ENCODE results near the gene TLE5. TPM values are rescaled to one million over a fixed set of nuclear protein-coding genes. Genes with fewer than 3 reads are reported as not detected.
"Not testable (repeated sequence)": the region's sequence is repeated elsewhere in the genome, so short reads cannot be mapped to it uniquely, and the experiment has no call there.

The TLE5 gene
- polyA plus RNA-seq, 1 experiment, result 579 TPM

DNA sequence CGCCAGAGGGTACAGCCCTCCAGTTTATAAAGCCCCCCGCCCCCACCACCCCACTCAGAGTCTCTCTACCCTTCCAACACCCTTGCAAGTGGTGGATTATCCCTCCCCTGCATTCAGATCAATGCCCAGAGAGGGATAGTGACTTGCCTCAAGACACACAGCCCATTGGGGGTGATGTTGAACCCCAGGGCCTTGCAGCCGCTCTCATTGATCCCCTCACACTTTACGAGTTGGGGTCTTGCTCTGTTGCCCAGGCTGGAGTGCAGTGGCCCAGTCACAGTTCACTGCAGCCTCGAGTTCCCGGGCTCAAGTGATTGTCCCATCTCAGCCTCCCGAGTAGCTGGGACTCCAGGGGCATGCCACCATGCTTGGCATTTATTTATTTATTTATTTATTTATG lies 44.4 kb downstream of the TLE5 start:
- no peaks in the 10 kb centered on the region; the same call in 1 of the 2 replicates for H3K27me3 ChIP-seq (ENCODE audit: control insufficient read depth, insufficient read depth, low read length)
- no peak for DNase-seq (ENCODE audit: low read depth)
- no peaks in the 10 kb centered on the region for H3K36me3 ChIP-seq (ENCODE audit: control insufficient read depth, insufficient read depth, low read length)
- TF ChIP-seq CTCF (IDR thresholded peaks at IDR 0.05; ENCODE audit: insufficient read depth, low read depth, low read length), result no peak
- POLR2A ChIA-PET, result no interaction called here
- CTCF ChIA-PET, result interaction anchor here (1.4 kb wide), 1 partner anchor 10 kb away, joined by 3 read pairs; no protein-coding TSS in a partner anchor
- no peak overlapping the region for H3K4me3 ChIP-seq (ENCODE audit: low read depth, low read length)

DNA sequence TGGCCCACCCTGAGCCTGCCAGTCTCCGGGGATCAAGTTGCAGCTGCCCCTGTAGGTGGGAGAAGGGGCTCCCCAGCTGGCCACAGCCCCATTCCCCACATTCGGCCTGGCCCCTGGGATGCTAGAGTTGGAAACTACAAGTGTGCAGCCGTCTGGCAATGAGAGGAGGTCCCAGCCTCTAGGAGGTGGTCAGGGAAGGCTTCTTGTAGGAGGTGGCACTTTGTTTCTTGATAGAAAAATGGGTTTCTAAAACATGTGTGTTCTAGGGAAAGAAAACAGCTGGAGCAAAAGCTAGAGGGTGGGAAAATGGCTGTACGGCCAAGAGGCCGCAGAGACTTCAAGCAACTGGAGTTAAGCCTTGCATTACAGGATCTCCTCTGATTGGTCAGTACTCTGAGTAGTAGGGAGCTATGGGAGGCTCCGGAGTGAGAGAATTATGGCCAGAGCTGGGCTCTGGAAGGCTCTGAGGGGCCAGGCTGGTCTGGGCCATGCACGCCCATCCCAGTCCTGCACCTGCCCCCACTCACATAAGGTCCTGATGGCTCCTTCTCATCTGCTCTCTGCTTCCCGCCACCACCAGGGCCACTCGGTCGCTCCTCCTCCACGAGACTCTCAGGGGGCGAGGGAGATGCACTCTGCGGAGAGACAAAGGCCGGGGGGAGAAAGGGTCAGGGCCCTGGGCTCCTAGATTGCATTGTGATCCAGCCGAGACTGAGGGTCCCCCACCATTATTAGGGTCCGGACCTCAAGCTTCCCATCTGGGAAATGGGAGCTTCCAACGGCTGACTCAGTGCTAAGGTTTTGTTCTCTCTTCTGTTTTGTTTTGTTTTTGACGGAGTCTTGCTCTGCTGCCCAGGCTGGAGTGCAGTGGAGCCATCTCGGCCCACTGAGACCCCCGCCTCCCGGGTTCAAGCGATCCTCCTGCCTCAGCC lies 46.9 kb downstream of the TLE5 start:
- no peak for TF ChIP-seq CTCF (IDR thresholded peaks at IDR 0.05; ENCODE audit: insufficient read depth, low read depth, low read length)
- CTCF ChIA-PET, result no interaction called here
- DNase-seq (ENCODE audit: low read depth), result no peak
- no peaks in the 10 kb centered on the region for H3K36me3 ChIP-seq (ENCODE audit: control insufficient read depth, insufficient read depth, low read length)
- POLR2A ChIA-PET, result no interaction called here
- H3K4me3 ChIP-seq (ENCODE audit: low read depth, low read length), result no peak overlapping the region
- no peaks in the 10 kb centered on the region; the same call in none of the 2 replicates for H3K27me3 ChIP-seq (ENCODE audit: control insufficient read depth, insufficient read depth, low read length)

DNA sequence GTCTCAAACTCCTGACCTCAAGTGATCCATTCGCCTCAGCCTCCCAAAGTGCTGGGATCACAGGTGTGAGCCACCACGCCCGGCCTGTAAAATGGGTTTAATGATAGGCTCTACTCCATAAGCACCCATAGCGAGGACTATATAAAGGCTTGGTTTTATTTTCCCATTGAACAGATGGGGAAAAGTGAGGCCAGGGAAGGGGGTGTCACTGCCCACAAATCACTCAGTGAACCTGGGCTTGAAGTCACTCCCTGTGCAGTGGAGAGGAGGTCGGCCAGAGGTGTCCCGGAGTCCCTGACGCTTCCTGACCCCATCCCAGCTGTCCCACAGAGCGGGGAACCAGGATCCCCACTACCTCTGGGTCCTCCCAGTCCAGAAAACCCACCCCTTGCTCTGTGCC lies 48.2 kb downstream of the TLE5 start:
- no peaks in the 10 kb centered on the region for H3K36me3 ChIP-seq (ENCODE audit: control insufficient read depth, insufficient read depth, low read length)
- no peak overlapping the region for H3K4me3 ChIP-seq (ENCODE audit: low read depth, low read length)
- ChIA-PET POLR2A (no interaction called here), CTCF (no interaction called here)
- H3K27me3 ChIP-seq (ENCODE audit: control insufficient read depth, insufficient read depth, low read length), result no peaks in the 10 kb centered on the region; the same call in none of the 2 replicates
- TF ChIP-seq CTCF (IDR thresholded peaks at IDR 0.05; ENCODE audit: insufficient read depth, low read depth, low read length), result no peak
- no peak for DNase-seq (ENCODE audit: low read depth)

- no peaks in the 10 kb centered on the region for H3K36me3 ChIP-seq (ENCODE audit: control insufficient read depth, insufficient read depth, low read length)
- POLR2A ChIA-PET, result no interaction called here
- TF ChIP-seq CTCF (IDR thresholded peaks at IDR 0.05; ENCODE audit: insufficient read depth, low read depth, low read length), result no peak
- CTCF ChIA-PET, result interaction anchor here (0.8 to 1.2 kb wide), 2 partner anchors 9 to 14 kb away, joined by 3 read pairs; no protein-coding TSS in a partner anchor
- H3K4me3 ChIP-seq (ENCODE audit: low read depth, low read length), result no peak overlapping the region
- no peak for DNase-seq (ENCODE audit: low read depth)
- H3K27me3 ChIP-seq (ENCODE audit: control insufficient read depth, insufficient read depth, low read length), result no peaks in the 10 kb centered on the region; the same call in none of the 2 replicates
Observed at GRCh38 chr19:3013263-3013725, 49.0 kb downstream of the TLE5 start.

- H3K27me3 ChIP-seq (ENCODE audit: control insufficient read depth, insufficient read depth, low read length), result no peaks in the 10 kb centered on the region; the same call in none of the 2 replicates
- CTCF ChIA-PET, result interaction anchor here (0.8 to 1.2 kb wide), 2 partner anchors 10 to 15 kb away, joined by 3 read pairs; no protein-coding TSS in a partner anchor
- no peaks in the 10 kb centered on the region for H3K36me3 ChIP-seq (ENCODE audit: control insufficient read depth, insufficient read depth, low read length)
- no peak for DNase-seq (ENCODE audit: low read depth)
- TF ChIP-seq CTCF (IDR thresholded peaks at IDR 0.05; ENCODE audit: insufficient read depth, low read depth, low read length), result no peak
- H3K4me3 ChIP-seq (ENCODE audit: low read depth, low read length), result no peak overlapping the region
- POLR2A ChIA-PET, result no interaction called here
Observed at GRCh38 chr19:3012621-3013262, 49.6 kb downstream of the TLE5 start.

DNA sequence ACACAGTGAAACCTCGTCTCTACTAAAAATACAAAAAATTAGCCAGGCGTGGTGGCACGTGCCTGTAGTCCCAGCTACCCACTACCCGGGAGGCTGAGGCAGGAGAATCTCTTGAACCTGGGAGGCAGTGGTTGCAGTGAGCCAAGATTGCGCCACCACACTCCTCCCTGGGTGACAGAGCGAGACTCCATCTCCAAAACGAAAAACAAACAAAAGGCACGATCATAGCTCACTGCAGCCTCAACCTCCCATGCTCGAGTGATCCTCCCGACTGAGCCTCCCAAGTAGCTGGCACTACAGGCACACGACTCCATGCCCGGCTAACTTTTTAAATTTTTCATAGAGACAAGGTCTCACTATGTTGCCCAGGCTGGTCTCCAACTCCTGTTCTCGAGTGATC lies 50.2 kb downstream of the TLE5 start:
- H3K4me3 ChIP-seq (ENCODE audit: low read depth, low read length); DNase-seq (ENCODE audit: low read depth); H3K36me3 ChIP-seq (ENCODE audit: control insufficient read depth, insufficient read depth, low read length); CTCF ChIA-PET; H3K27me3 ChIP-seq (ENCODE audit: control insufficient read depth, insufficient read depth, low read length); POLR2A ChIA-PET: not testable (repeated sequence)
